Measurements from ENCODE around the gene TLR3.

DNA sequence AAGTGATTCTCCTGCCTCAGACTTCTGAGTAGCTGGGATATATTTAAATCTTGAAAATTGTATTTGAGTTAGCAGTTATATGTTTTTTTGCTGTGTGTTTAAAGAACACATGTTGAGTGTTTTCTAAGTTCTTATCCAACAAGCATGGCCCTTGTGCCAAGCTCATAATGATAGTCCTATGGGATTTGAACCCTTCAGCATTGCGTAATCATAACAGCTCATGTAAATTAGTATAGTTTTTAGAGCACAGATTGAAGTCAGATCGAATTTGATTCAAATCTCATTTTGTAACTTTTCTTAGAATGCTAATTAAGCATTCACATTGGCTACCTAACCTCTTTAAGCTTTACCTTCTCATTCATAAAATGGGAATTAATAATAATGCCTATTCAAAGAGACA lies 47.7 kb downstream of the TLR3 start:
- no peak for TF ChIP-seq NRF1 (conservative IDR thresholded peaks at IDR 0.05; ENCODE audit: low read depth, low read length)
- TF ChIP-seq NR2F1 (conservative IDR thresholded peaks at IDR 0.05): no peak
- TF ChIP-seq, protein P1, sequence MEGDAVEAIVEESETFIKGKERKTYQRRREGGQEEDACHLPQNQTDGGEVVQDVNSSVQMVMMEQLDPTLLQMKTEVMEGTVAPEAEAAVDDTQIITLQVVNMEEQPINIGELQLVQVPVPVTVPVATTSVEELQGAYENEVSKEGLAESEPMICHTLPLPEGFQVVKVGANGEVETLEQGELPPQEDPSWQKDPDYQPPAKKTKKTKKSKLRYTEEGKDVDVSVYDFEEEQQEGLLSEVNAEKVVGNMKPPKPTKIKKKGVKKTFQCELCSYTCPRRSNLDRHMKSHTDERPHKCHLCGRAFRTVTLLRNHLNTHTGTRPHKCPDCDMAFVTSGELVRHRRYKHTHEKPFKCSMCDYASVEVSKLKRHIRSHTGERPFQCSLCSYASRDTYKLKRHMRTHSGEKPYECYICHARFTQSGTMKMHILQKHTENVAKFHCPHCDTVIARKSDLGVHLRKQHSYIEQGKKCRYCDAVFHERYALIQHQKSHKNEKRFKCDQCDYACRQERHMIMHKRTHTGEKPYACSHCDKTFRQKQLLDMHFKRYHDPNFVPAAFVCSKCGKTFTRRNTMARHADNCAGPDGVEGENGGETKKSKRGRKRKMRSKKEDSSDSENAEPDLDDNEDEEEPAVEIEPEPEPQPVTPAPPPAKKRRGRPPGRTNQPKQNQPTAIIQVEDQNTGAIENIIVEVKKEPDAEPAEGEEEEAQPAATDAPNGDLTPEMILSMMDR (IDR thresholded peaks at IDR 0.05 in 2 of 3, conservative IDR thresholded peaks at IDR 0.05 in 1 of 3; ENCODE audit: control insufficient read depth in 2 of 3, extremely low read depth in 1 of 3, insufficient read depth in 1 of 3, low read depth in 3 of 3, low read length in 3 of 3): no peak
- no peak for TF ChIP-seq SPI1 (IDR thresholded peaks at IDR 0.05; ENCODE audit: borderline replicate concordance, insufficient read depth, low read depth, low read length)
- TF ChIP-seq YY1 (IDR thresholded peaks at IDR 0.05; ENCODE audit: low read depth, low read length): no peak
- no peak for TF ChIP-seq NR2C1 (IDR thresholded peaks at IDR 0.05)
- no peak for TF ChIP-seq HDAC6 (IDR thresholded peaks at IDR 0.05; ENCODE audit: unreplicated experiment)
- no peak for TF ChIP-seq POLR2A (IDR thresholded peaks at IDR 0.05; ENCODE audit: low read depth, low read length)
- no peak for TF ChIP-seq USF2 (IDR thresholded peaks at IDR 0.05; ENCODE audit: borderline replicate concordance, low read depth, low read length)
- TF ChIP-seq CREM (IDR thresholded peaks at IDR 0.05; ENCODE audit: low read depth): no peak
